ENCODE results near the gene TRMT13.
"Not testable (repeated sequence)": the region's sequence is repeated elsewhere in the genome, so short reads cannot be mapped to it uniquely, and the experiment has no call there.

TRMT13 gene

DNA sequence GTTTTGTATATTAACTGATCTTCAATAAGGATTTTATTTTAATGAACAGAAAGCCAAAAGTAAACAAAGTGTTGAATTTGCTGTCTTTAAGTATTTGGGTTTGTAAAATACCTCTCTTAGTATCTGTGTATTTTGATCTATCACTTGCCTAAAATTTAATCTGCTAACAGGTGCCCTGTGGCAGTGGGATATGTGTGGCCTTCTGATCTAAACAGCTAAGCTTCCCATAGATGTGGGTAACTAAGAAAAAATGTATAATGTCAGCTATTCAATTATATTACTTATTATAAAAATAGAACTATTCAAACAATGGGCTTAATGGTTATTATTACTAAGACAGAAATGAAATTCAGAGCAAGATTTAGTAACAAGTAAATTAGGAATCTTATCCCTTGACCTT is 29.9 kb downstream of the TRMT13 start:
- DNase-seq (ENCODE audit: low read depth in 3 of 3), result no peak

GRCh38 chr1:100164216-100164615 is 31.3 kb downstream of the TRMT13 start:
- no peak for DNase-seq (ENCODE audit: low read depth in 3 of 3)

DNA sequence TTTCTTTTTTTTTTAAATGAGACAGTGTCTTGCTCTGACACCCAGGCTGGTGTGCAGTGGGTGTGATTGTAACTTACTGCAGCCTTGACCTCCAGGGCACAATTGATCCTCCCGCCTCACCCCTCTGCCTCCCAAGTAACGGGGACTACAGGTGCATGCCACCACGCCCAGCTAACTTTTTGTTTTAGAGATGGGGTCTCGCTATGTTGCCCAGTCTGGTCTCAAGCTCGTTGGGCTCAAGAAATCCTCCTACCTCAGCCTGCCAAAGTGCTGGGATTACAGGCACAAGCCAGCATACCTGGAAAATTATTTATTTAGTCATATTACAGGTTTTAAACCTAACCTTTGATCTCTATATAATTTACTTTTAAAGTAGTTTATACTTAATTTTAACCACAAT is 31.7 kb downstream of the TRMT13 start:
- no peak for DNase-seq (ENCODE audit: low read depth in 3 of 3)

- DNase-seq (ENCODE audit: low read depth in 3 of 3), result no peak
Observed at GRCh38 chr1:100168051-100168450, 35.1 kb downstream of the TRMT13 start.

DNA sequence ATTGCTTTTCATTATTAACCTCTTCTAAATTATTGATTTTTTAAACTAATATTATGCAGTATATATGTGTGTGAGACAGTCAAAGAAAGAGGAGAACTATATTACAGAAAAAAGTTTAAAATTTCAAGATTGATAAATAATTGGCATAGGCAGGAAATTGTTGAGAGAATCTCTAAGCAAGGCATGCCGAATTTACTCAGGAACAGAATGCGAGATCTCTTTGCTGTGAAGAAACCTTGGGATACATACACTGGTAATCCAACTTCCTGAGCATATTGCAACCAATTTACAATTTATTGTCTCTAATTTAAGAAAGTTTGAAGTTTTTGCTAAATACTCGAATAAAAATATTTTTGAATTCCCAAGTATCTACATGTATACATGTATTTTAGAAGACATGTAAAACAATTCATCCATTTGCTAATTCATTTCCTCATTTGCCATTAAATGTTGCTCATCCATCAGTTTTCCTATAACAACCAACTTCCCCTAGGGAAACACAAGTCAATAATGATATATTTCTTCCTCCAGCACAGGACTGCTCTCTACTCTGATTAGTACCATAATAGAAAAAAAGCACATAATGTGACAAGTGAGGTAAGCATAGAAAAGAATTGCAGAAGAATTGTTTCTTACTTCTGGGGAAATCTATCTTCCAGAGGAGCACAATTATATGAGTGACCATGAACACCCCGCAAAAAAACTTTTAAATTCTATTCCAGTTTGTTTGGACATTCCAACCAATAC is 44.5 kb downstream of the TRMT13 start:
- DNase-seq (ENCODE audit: low read depth in 3 of 3), result no peak

DNA sequence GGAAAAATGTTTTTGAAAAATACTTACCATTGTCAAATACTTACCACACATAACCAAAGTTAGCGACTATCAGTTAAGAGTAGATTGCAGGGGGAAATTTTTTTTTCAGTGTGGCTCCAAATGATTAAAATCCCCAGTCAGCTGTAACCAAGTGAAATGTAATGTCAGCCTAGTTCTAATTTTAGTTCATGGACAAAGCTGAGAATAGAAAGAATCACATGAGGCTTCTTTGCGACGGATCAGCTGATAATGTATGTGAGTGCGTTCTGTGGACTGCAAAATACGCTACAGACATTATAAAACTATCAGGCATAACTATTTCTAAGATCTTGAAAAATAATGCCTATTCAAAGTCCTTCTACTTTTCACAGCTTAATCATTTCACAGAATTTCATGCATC is 45.1 kb downstream of the TRMT13 start, which contains the start of gene LRRC39:
Gene LRRC39 (minus strand): TSS at position 166 of the 400 bp plus-strand sequence. CDS start 9,740 bp downstream, outside the sequence.
- no peak for DNase-seq (ENCODE audit: low read depth in 3 of 3)

GRCh38 chr1:100183370-100183769 is 50.4 kb downstream of the TRMT13 start:
- no peak for DNase-seq (ENCODE audit: low read depth in 3 of 3)

GRCh38 chr1:100184536-100184935 is 51.6 kb downstream of the TRMT13 start:
- DNase-seq (ENCODE audit: low read depth in 3 of 3), result no peak

DNA sequence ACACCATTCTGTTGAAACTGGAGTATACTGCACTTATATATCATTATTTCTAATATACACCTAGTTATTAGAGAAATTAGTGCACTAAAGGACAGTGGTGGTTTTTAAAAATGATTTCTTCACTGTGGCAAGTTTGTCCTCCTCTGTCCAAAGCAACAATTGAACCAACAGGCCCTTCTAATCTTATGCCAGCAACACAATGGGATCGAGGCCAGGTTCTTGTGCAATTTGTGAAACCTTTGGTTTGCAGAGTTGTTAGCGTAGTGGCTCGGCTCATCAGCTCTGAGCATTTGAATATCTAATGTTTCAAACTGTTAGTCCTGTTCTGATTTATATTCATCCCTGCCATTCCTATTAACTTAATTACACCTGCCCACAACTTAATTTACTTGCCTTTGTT is 54.9 kb downstream of the TRMT13 start:
- DNase-seq (ENCODE audit: low read depth in 3 of 3), result no peak

- DNase-seq (ENCODE audit: low read depth in 3 of 3), result no peak
Observed at GRCh38 chr1:100188617-100189016, 55.7 kb downstream of the TRMT13 start.

DNA sequence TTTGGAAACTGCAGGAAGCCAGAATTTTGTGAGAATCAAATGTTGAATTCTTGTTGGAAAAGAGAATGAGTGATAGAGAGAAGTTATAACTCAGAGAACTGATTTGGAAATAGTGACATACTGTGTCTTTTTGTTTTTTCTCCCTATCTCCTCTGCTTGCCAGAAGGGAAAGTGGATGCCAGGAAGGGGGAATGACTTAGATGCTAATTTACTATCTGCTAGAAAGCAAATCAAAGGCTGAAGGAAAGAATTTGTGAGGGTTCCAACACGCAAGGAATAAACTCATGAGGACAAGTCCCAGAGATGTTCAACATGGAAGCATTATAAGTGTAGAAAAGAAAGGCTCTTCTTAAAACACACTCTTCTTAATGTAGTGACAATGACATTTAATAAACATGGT is 65.6 kb downstream of the TRMT13 start:
- DNase-seq (ENCODE audit: low read depth in 3 of 3), result no peak

- DNase-seq (ENCODE audit: low read depth in 3 of 3), result not testable (repeated sequence)
Observed at GRCh38 chr1:100200060-100200459, 67.1 kb downstream of the TRMT13 start.

Data from stimulated activated CD4-positive, alpha-beta T cell treated with anti-CD3 and anti-CD28 coated beads, TNF-alpha, amount 100 ng/mL, for 48 hours (primary cell).